GM06990 (cell line): ENCODE data around the gene SERPINA12.

ENCODE experiments used
- DNase-seq: peaks from one replicate; pipeline ENCODE4 v3.0.0-alpha.2; 2011; ENCODE audit not compliant: insufficient read length; ENCODE audit errors: extremely low read depth
- H3K27me3 ChIP-seq: replicated peaks from 2 replicates; pipeline ENCODE4 v1.6.0; 2011; ENCODE audit warnings: low read length; ENCODE audit not compliant: control insufficient read depth, insufficient read depth
- H3K36me3 ChIP-seq: 2 replicates; pipeline ENCODE4 v1.5.1; 2011; ENCODE audit warnings: low read length; ENCODE audit not compliant: control insufficient read depth, insufficient read depth
- H3K4me3 ChIP-seq: replicated peaks from 2 replicates; pipeline ENCODE4 v1.5.1; 2011; ENCODE audit warnings: low read depth, mild to moderate bottlenecking, control low read depth, low read length
- CTCF ChIP-seq: IDR thresholded peaks from 2 replicates; pipeline ENCODE4 v1.5.1; 2011; ENCODE audit warnings: low read length, control low read depth, mild to moderate bottlenecking, inconsistent platforms; ENCODE audit not compliant: insufficient read depth, poor library complexity, severe bottlenecking

SERPINA12 gene

GRCh38 chr14:94462219-94462551, 47.1 kb downstream of the SERPINA12 start:
- no peaks in the 10 kb centered on the region for H3K36me3 ChIP-seq
- no peak overlapping the region for H3K4me3 ChIP-seq
- H3K27me3 ChIP-seq = no peaks in the 10 kb centered on the region; the same call in 1 of the 2 replicates
- no peak for DNase-seq
- no peak for TF ChIP-seq CTCF

DNA sequence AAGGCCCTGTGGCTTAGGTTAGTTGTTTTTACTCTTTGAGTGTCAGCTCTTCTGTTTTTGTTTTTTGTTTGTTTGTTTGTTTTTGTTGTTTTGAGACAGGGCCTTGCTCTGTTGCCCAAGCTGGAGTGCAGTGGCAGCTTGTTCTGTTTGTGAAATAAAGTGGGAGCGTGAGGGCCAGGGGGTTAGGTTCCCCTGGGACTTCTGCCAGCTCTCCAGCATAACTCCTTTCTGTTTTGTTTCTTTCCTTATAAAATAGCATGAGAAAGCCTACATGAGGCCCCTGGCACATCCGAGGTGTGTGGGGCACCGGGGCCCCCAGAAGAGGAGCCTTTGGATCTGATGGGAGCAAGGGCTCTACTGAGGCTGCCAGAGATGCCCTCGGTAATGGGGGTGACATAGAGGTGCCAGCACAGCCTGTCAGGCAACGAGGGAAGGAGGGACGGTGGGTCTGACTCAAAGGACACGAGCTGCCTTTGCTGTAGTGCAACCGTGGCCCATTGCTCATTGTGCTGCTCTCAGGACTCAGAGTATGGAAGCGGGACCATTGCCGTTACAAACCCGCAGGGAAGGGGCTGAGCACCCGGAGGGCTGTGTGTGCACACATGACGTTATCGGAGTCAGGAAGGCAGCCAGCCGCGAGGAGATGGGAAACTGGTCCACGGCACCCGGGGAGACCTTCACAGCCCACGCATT, 47.6 kb downstream of the SERPINA12 start:
- no peak for DNase-seq
- Histone ChIP-seq H3K4me3 (no peak overlapping the region), H3K36me3 (no peaks in the 10 kb centered on the region), H3K27me3 (no peaks in the 10 kb centered on the region; the same call in 1 of the 2 replicates)
- TF ChIP-seq CTCF = no peak

GRCh38 chr14:94460631-94461416, 48.4 kb downstream of the SERPINA12 start:
- H3K36me3 ChIP-seq = no peaks in the 10 kb centered on the region
- DNase-seq = no peak
- no peak for TF ChIP-seq CTCF
- no peaks in the 10 kb centered on the region for H3K27me3 ChIP-seq
- no peak overlapping the region for H3K4me3 ChIP-seq

GRCh38 chr14:94458558-94459205, 50.6 kb downstream of the SERPINA12 start:
- no peak for DNase-seq
- no peaks in the 10 kb centered on the region for H3K36me3 ChIP-seq
- no peak overlapping the region for H3K4me3 ChIP-seq
- TF ChIP-seq CTCF = no peak
- no peaks in the 10 kb centered on the region for H3K27me3 ChIP-seq

DNA sequence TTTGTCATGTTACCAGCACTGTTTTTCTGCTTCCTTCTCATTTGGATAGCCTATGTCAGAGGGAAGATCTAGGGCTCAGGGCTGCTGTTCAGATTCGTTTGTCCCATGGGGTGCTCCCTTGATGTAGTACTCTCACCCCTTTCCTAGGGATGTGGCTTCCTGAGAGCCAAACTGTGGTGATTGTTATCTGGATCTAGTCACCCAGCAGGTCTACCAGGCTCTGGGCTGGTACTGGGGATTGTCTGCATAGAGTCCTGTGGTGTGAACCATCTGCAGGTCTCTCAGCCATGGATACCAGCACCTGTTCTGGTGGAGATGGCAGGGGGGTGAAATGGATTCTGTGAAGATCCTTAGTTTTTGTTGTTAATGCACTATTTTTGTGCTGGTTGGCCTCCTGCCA, 51.2 kb downstream of the SERPINA12 start:
- no peak for TF ChIP-seq CTCF
- Histone ChIP-seq H3K36me3 (no peaks in the 10 kb centered on the region), H3K4me3 (no peak overlapping the region), H3K27me3 (no peaks in the 10 kb centered on the region)
- DNase-seq = no peak
